ENCODE measurements around the gene ARID3B.
A peak's percentile ranks its signal among the peaks of the same experiment; 100 is the strongest.

The ARID3B gene

GRCh38 chr15:74541494-74542165 lies 610 bp downstream of the ARID3B start:
- POLR2A ChIA-PET: no interaction called here
- peak; percentile 62 to 88 (median 85) for DNase-seq
- Histone ChIP-seq H3K4me1 (ENCODE audit: control extremely low read depth in 1 of 4, control insufficient read depth in 4 of 4, insufficient read depth in 4 of 4, low read length in 3 of 4) (peaks cover 26 to 59% (median 54%) of the 10 kb centered on the region in 4 experiments), H3K36me3 (ENCODE audit: control insufficient read depth in 4 of 4, insufficient read depth in 4 of 4, low read length in 3 of 4) (peaks cover 0 to 8% (median 0%) of the 10 kb centered on the region in 4 experiments), H3K27me3 (replicated peaks in 2 of 5; ENCODE audit: control insufficient read depth in 4 of 5, insufficient read depth in 5 of 5, low read length in 4 of 5) (no peaks in the 10 kb centered on the region), H3K27ac (ENCODE audit: insufficient read depth in 1 of 2, low read depth in 1 of 2, low read length in 2 of 2, poor library complexity in 1 of 2, severe bottlenecking in 2 of 2) (peak overlapping the region in 1 of 2 experiments; percentile 70), H3K4me3 (ENCODE audit: control insufficient read depth in 1 of 7, extremely low read depth in 1 of 7, insufficient read depth in 4 of 7, low read depth in 2 of 7, low read length in 6 of 7) (peak overlapping the region; percentile 73 to 91 (median 81)), H3K9me3 (ENCODE audit: control extremely low read depth in 1 of 5, control insufficient read depth in 4 of 5, insufficient read depth in 2 of 5, low read depth in 1 of 5, low read length in 4 of 5) (no peaks in the 10 kb centered on the region)
- WGBS (ENCODE audit: insufficient coverage): under 1% methylated on average over 15 of the region's 21 CpGs
- CTCF ChIA-PET: interaction anchor here (0.9 to 1.0 kb wide), 2 partner anchors 12 to 57 kb away, joined by 3 to 4 read pairs; no protein-coding TSS in a partner anchor

- peak overlapping the region in 6 of 7 experiments; percentile 73 to 91 (median 82) for H3K4me3 ChIP-seq (ENCODE audit: control insufficient read depth in 1 of 7, extremely low read depth in 1 of 7, insufficient read depth in 4 of 7, low read depth in 2 of 7, low read length in 6 of 7)
- H3K27me3 ChIP-seq (replicated peaks in 2 of 5; ENCODE audit: control insufficient read depth in 4 of 5, insufficient read depth in 5 of 5, low read length in 4 of 5): no peaks in the 10 kb centered on the region
- ChIA-PET CTCF (interaction anchor here (1.0 kb wide), 1 partner anchor 11 kb away, joined by 3 read pairs; no protein-coding TSS in a partner anchor), POLR2A (interaction anchor here (1.0 kb wide), 1 partner anchor 74 kb away, joined by 3 read pairs; no protein-coding TSS in a partner anchor)
- H3K9me3 ChIP-seq (ENCODE audit: control extremely low read depth in 1 of 5, control insufficient read depth in 4 of 5, insufficient read depth in 2 of 5, low read depth in 1 of 5, low read length in 4 of 5): no peaks in the 10 kb centered on the region
- H3K36me3 ChIP-seq (ENCODE audit: control insufficient read depth in 4 of 4, insufficient read depth in 4 of 4, low read length in 3 of 4): peaks cover 0 to 9% (median 0%) of the 10 kb centered on the region in 4 experiments
- H3K4me1 ChIP-seq (ENCODE audit: control extremely low read depth in 1 of 4, control insufficient read depth in 4 of 4, insufficient read depth in 4 of 4, low read length in 3 of 4): peaks cover 29 to 65% (median 57%) of the 10 kb centered on the region in 4 experiments
- H3K27ac ChIP-seq (ENCODE audit: insufficient read depth in 1 of 2, low read depth in 1 of 2, low read length in 2 of 2, poor library complexity in 1 of 2, severe bottlenecking in 2 of 2): peak overlapping the region in 1 of 2 experiments; percentile 70
- WGBS (ENCODE audit: insufficient coverage): 58% methylated on average over 6 of the region's 8 CpGs
- peak; percentile 10 to 22 (median 10) for DNase-seq
Measured at GRCh38 chr15:74542166-74543042, 1.4 kb downstream of the ARID3B start.

- POLR2A ChIA-PET: interaction anchor here (1.0 kb wide), 1 partner anchor 73 kb away, joined by 3 read pairs; no protein-coding TSS in a partner anchor
- 100% methylated on average over 1 of the region's 3 CpGs for WGBS (ENCODE audit: insufficient coverage)
- CTCF ChIA-PET: no interaction called here
- Histone ChIP-seq H3K4me1 (ENCODE audit: control extremely low read depth in 1 of 4, control insufficient read depth in 4 of 4, insufficient read depth in 4 of 4, low read length in 3 of 4) (peaks cover 29 to 69% (median 59%) of the 10 kb centered on the region in 4 experiments), H3K4me3 (ENCODE audit: control insufficient read depth in 1 of 7, extremely low read depth in 1 of 7, insufficient read depth in 4 of 7, low read depth in 2 of 7, low read length in 6 of 7) (peak overlapping the region in 1 of 7 experiments; percentile 80), H3K9me3 (ENCODE audit: control extremely low read depth in 1 of 5, control insufficient read depth in 4 of 5, insufficient read depth in 2 of 5, low read depth in 1 of 5, low read length in 4 of 5) (no peaks in the 10 kb centered on the region), H3K36me3 (ENCODE audit: control insufficient read depth in 4 of 4, insufficient read depth in 4 of 4, low read length in 3 of 4) (peaks cover 0 to 10% (median 0%) of the 10 kb centered on the region in 4 experiments), H3K27ac (ENCODE audit: insufficient read depth in 1 of 2, low read depth in 1 of 2, low read length in 2 of 2, poor library complexity in 1 of 2, severe bottlenecking in 2 of 2) (no peak overlapping the region), H3K27me3 (replicated peaks in 2 of 5; ENCODE audit: control insufficient read depth in 4 of 5, insufficient read depth in 5 of 5, low read length in 4 of 5) (no peaks in the 10 kb centered on the region)
- DNase-seq: no peak
Measured at GRCh38 chr15:74543043-74543422, 2.0 kb downstream of the ARID3B start.

- whole genome bisulfite sequencing (ENCODE audit: insufficient coverage): 20% methylated on average over 3 of the region's 3 CpGs
- Histone ChIP-seq H3K36me3 (ENCODE audit: control insufficient read depth in 4 of 4, insufficient read depth in 4 of 4, low read length in 3 of 4) (peaks cover 0 to 12% (median 0%) of the 10 kb centered on the region in 4 experiments), H3K4me3 (ENCODE audit: control insufficient read depth in 1 of 7, extremely low read depth in 1 of 7, insufficient read depth in 4 of 7, low read depth in 2 of 7, low read length in 6 of 7) (peak overlapping the region in 1 of 7 experiments; percentile 80), H3K4me1 (ENCODE audit: control extremely low read depth in 1 of 4, control insufficient read depth in 4 of 4, insufficient read depth in 4 of 4, low read length in 3 of 4) (peaks cover 29 to 72% (median 60%) of the 10 kb centered on the region in 4 experiments), H3K27me3 (replicated peaks in 2 of 5; ENCODE audit: control insufficient read depth in 4 of 5, insufficient read depth in 5 of 5, low read length in 4 of 5) (no peaks in the 10 kb centered on the region), H3K27ac (ENCODE audit: insufficient read depth in 1 of 2, low read depth in 1 of 2, low read length in 2 of 2, poor library complexity in 1 of 2, severe bottlenecking in 2 of 2) (no peak overlapping the region), H3K9me3 (ENCODE audit: control extremely low read depth in 1 of 5, control insufficient read depth in 4 of 5, insufficient read depth in 2 of 5, low read depth in 1 of 5, low read length in 4 of 5) (no peaks in the 10 kb centered on the region)
- POLR2A ChIA-PET: no interaction called here
- DNase-seq: peak; percentile 33 to 50 (median 46)
- CTCF ChIA-PET: interaction anchor here (1.9 kb wide), 1 partner anchor 168 kb away, joined by 4 read pairs; no protein-coding TSS in a partner anchor
Measured at GRCh38 chr15:74543583-74543982, 2.6 kb downstream of the ARID3B start.

GRCh38 chr15:74545086-74545485 lies 4.1 kb downstream of the ARID3B start:
- Histone ChIP-seq H3K27me3 (replicated peaks in 2 of 5; ENCODE audit: control insufficient read depth in 4 of 5, insufficient read depth in 5 of 5, low read length in 4 of 5) (no peaks in the 10 kb centered on the region), H3K4me1 (ENCODE audit: control extremely low read depth in 1 of 4, control insufficient read depth in 4 of 4, insufficient read depth in 4 of 4, low read length in 3 of 4) (peaks cover 29 to 63% (median 51%) of the 10 kb centered on the region in 4 experiments), H3K36me3 (ENCODE audit: control insufficient read depth in 4 of 4, insufficient read depth in 4 of 4, low read length in 3 of 4) (peaks cover 0 to 14% (median 5%) of the 10 kb centered on the region in 4 experiments), H3K27ac (ENCODE audit: insufficient read depth in 1 of 2, low read depth in 1 of 2, low read length in 2 of 2, poor library complexity in 1 of 2, severe bottlenecking in 2 of 2) (no peak overlapping the region), H3K9me3 (ENCODE audit: control extremely low read depth in 1 of 5, control insufficient read depth in 4 of 5, insufficient read depth in 2 of 5, low read depth in 1 of 5, low read length in 4 of 5) (no peaks in the 10 kb centered on the region), H3K4me3 (ENCODE audit: control insufficient read depth in 1 of 7, extremely low read depth in 1 of 7, insufficient read depth in 4 of 7, low read depth in 2 of 7, low read length in 6 of 7) (no peak overlapping the region)
- DNase-seq: no peak
- ChIA-PET POLR2A (interaction anchor here (0.9 kb wide), 1 partner anchor 53 kb away, joined by 3 read pairs; no protein-coding TSS in a partner anchor), CTCF (interaction anchor here (1.0 to 2.7 kb wide), 8 partner anchors 11 to 225 kb away, joined by 3 to 10 read pairs (median 4); no protein-coding TSS in a partner anchor)

GRCh38 chr15:74545776-74546656 lies 5.0 kb downstream of the ARID3B start:
- under 1% methylated on average over 23 of the region's 23 CpGs for WGBS (ENCODE audit: insufficient coverage)
- no peaks in the 10 kb centered on the region for H3K27me3 ChIP-seq (replicated peaks in 2 of 5; ENCODE audit: control insufficient read depth in 4 of 5, insufficient read depth in 5 of 5, low read length in 4 of 5)
- CTCF ChIA-PET: interaction anchor here (0.6 to 2.7 kb wide), 18 partner anchors 10 to 775 kb away, joined by 3 to 10 read pairs (median 4); no protein-coding TSS in a partner anchor
- H3K27ac ChIP-seq (ENCODE audit: insufficient read depth in 1 of 2, low read depth in 1 of 2, low read length in 2 of 2, poor library complexity in 1 of 2, severe bottlenecking in 2 of 2): no peak overlapping the region
- peak overlapping the region in 3 of 7 experiments; percentile 7 to 64 (median 26) for H3K4me3 ChIP-seq (ENCODE audit: control insufficient read depth in 1 of 7, extremely low read depth in 1 of 7, insufficient read depth in 4 of 7, low read depth in 2 of 7, low read length in 6 of 7)
- H3K4me1 ChIP-seq (ENCODE audit: control extremely low read depth in 1 of 4, control insufficient read depth in 4 of 4, insufficient read depth in 4 of 4, low read length in 3 of 4): peaks cover 26 to 59% (median 47%) of the 10 kb centered on the region in 4 experiments
- peaks cover 0 to 14% (median 10%) of the 10 kb centered on the region in 4 experiments for H3K36me3 ChIP-seq (ENCODE audit: control insufficient read depth in 4 of 4, insufficient read depth in 4 of 4, low read length in 3 of 4)
- DNase-seq: peak; percentile 98 to 99 (median 99)
- H3K9me3 ChIP-seq (ENCODE audit: control extremely low read depth in 1 of 5, control insufficient read depth in 4 of 5, insufficient read depth in 2 of 5, low read depth in 1 of 5, low read length in 4 of 5): no peaks in the 10 kb centered on the region
- POLR2A ChIA-PET: interaction anchor here (0.6 to 1.0 kb wide), 4 partner anchors 15 to 157 kb away, joined by 3 read pairs; partner anchors contain the start of gene UBL7

Measured in common myeloid progenitor, CD34-positive (primary cell).